HepG2 (cell line): ENCODE data around the gene INF2. TPM values are rescaled to one million over a fixed set of nuclear protein-coding genes. Genes with fewer than 3 reads are reported as not detected.
A peak's percentile ranks its signal among the peaks of the same experiment; 100 is the strongest.

Source experiments
- ADNP ChIP-seq: sonication (generic); formaldehyde crosslinking; IDR thresholded peaks from 2 replicates; pipeline ENCODE4 v1.4.0; 2020; ENCODE audit warnings: missing genetic modification reagents
- CBX2 ChIP-seq, 2 experiments: fragments of 200-600 bp in 1 of 2; sonication (generic); formaldehyde crosslinking in 1 of 2; IDR thresholded peaks; 2 replicates each; pipeline versions ENCODE4 v1.7.0 to v1.8.1; 2018 to 2022; ENCODE audit warnings: low read depth in 2 of 2, low read length in 1 of 2, mild to moderate bottlenecking in 1 of 2, missing genetic modification reagents in 1 of 2
- EEA1 ChIP-seq: sonication (generic); formaldehyde crosslinking; IDR thresholded peaks from 2 replicates; pipeline ENCODE4 v1.5.1; 2020; ENCODE audit warnings: mild to moderate bottlenecking, missing genetic modification reagents, borderline replicate concordance
- HDAC1 ChIP-seq: sonication (generic); formaldehyde crosslinking; IDR thresholded peaks from 2 replicates; pipeline ENCODE4 v1.5.1; 2020; ENCODE audit warnings: mild to moderate bottlenecking, missing genetic modification reagents
- HES4 ChIP-seq: sonication (generic); formaldehyde crosslinking; IDR thresholded peaks from 2 replicates; pipeline ENCODE4 v1.9.0; 2021; ENCODE audit warnings: mild to moderate bottlenecking, missing genetic modification reagents, borderline replicate concordance
- MLLT10 ChIP-seq: sonication (generic); formaldehyde crosslinking; IDR thresholded peaks from 2 replicates; pipeline ENCODE4 v1.4.0; 2020; ENCODE audit warnings: missing genetic modification reagents
- POLR2A ChIP-seq, 2 experiments: IDR thresholded peaks; 2 replicates each; pipeline ENCODE4 v1.6.1; 2011; ENCODE audit warnings: low read depth in 2 of 2, low read length in 2 of 2, mild to moderate bottlenecking in 1 of 2, moderate library complexity in 1 of 2; ENCODE audit not compliant: insufficient read depth in 1 of 2
- RBM22 ChIP-seq: fragments of 200-400 bp; formaldehyde crosslinking; optimal IDR thresholded peaks from 2 replicates; pipeline ENCODE3; 2017; ENCODE audit warnings: mild to moderate bottlenecking, low read length, moderate library complexity
- REL ChIP-seq: sonication (generic); formaldehyde crosslinking; conservative IDR thresholded peaks from 2 replicates; pipeline ENCODE4 v1.8.0; 2022; ENCODE audit warnings: mild to moderate bottlenecking, missing genetic modification reagents, moderate library complexity
- RFXAP ChIP-seq: sonication (generic); formaldehyde crosslinking; IDR thresholded peaks from 2 replicates; pipeline ENCODE4 v1.4.0; 2020; ENCODE audit warnings: missing genetic modification reagents, borderline replicate concordance
- SETDB1 ChIP-seq: sonication (generic); formaldehyde crosslinking; IDR thresholded peaks from 2 replicates; pipeline ENCODE4 v1.5.1; 2020; ENCODE audit warnings: missing genetic modification reagents, mild to moderate bottlenecking, borderline replicate concordance
- SIX4 ChIP-seq: sonication (generic); formaldehyde crosslinking; IDR thresholded peaks from 2 replicates; pipeline ENCODE4 v1.4.0; 2020; ENCODE audit warnings: missing genetic modification reagents
- SRY ChIP-seq: sonication (generic); formaldehyde crosslinking; IDR thresholded peaks from 2 replicates; pipeline ENCODE4 v1.8.0; 2022; ENCODE audit warnings: mild to moderate bottlenecking, missing genetic modification reagents
- TGIF2 ChIP-seq: IDR thresholded peaks from 2 replicates; pipeline ENCODE4 v1.6.1; 2016; ENCODE audit warnings: control low read depth, missing compliant biosample characterization
- ZFP36L2 ChIP-seq: sonication (generic); formaldehyde crosslinking; IDR thresholded peaks from 2 replicates; pipeline ENCODE4 v1.4.0; 2020; ENCODE audit warnings: missing genetic modification reagents
- ZFP82 ChIP-seq: sonication (generic); formaldehyde crosslinking; IDR thresholded peaks from 2 replicates; pipeline ENCODE4 v1.5.1; 2020; ENCODE audit warnings: mild to moderate bottlenecking, missing genetic modification reagents, borderline replicate concordance
- ZIK1 ChIP-seq: sonication (generic); formaldehyde crosslinking; IDR thresholded peaks from 2 replicates; pipeline ENCODE4 v1.5.0; 2020; ENCODE audit warnings: mild to moderate bottlenecking, low read depth, missing genetic modification reagents, borderline replicate concordance
- ZNF230 ChIP-seq: sonication (generic); formaldehyde crosslinking; IDR thresholded peaks from 2 replicates; pipeline ENCODE4 v1.4.0; 2020; ENCODE audit warnings: mild to moderate bottlenecking, missing genetic modification reagents
- ZNF251 ChIP-seq: sonication (generic); formaldehyde crosslinking; IDR thresholded peaks from 2 replicates; pipeline ENCODE4 v1.9.0; 2021; ENCODE audit warnings: mild to moderate bottlenecking, missing genetic modification reagents
- ZNF501 ChIP-seq: sonication (generic); formaldehyde crosslinking; IDR thresholded peaks from 2 replicates; pipeline ENCODE4 v1.5.1; 2020; ENCODE audit warnings: mild to moderate bottlenecking, moderate library complexity, missing genetic modification reagents
- polyA plus RNA-seq, 8 experiments: library from polyadenylated mRNA; depleted of rRNA in 3 of 8; stranded (reverse) in 7 of 8; unstranded in 1 of 8; fragments of >200 nt; fragmentation: Illumina TruSeq in 4 of 8; extraction: Trizol in 4 of 8; gene quantifications; 2 replicates each; pipeline versions ENCODE4 v1.2.1 to v1.2.3, GENCODE V29; 2011 to 2016; ENCODE audit warnings: low read depth in 4 of 8, missing spikeins in 1 of 8, mixed read lengths in 1 of 8; ENCODE audit not compliant: insufficient read depth in 1 of 8
- total RNA-seq, 5 experiments: library from RNA; depleted of rRNA; stranded (reverse); fragments of >200 nt; fragmentation: Illumina TruSeq; extraction: Trizol; gene quantifications; 2 replicates each; pipeline ENCODE4 v1.2.3, GENCODE V29; 2016; ENCODE audit warnings: low read depth in 1 of 5
- TF ChIP-seq, protein P1 (sequence below): sonication (generic); formaldehyde crosslinking; IDR thresholded peaks from 2 replicates; pipeline ENCODE4 v1.5.0; 2020; ENCODE audit warnings: mild to moderate bottlenecking, missing genetic modification reagents
- TF ChIP-seq, protein P2 (sequence below): IDR thresholded peaks from 2 replicates; pipeline ENCODE4 v1.6.1; 2016; ENCODE audit warnings: missing compliant biosample characterization, missing genetic modification reagents, borderline replicate concordance
- TF ChIP-seq, protein P3 (sequence below): sonication (generic); formaldehyde crosslinking; conservative IDR thresholded peaks from 2 replicates; pipeline ENCODE4 v1.8.1; 2023; ENCODE audit warnings: missing genetic modification reagents

The INF2 gene
- total and polyA plus RNA-seq, 2 of the 13 experiments (the other 11 are each of a cell fraction or from before 2014, with no cell fraction given) = 16.4 to 26.4 TPM

DNA sequence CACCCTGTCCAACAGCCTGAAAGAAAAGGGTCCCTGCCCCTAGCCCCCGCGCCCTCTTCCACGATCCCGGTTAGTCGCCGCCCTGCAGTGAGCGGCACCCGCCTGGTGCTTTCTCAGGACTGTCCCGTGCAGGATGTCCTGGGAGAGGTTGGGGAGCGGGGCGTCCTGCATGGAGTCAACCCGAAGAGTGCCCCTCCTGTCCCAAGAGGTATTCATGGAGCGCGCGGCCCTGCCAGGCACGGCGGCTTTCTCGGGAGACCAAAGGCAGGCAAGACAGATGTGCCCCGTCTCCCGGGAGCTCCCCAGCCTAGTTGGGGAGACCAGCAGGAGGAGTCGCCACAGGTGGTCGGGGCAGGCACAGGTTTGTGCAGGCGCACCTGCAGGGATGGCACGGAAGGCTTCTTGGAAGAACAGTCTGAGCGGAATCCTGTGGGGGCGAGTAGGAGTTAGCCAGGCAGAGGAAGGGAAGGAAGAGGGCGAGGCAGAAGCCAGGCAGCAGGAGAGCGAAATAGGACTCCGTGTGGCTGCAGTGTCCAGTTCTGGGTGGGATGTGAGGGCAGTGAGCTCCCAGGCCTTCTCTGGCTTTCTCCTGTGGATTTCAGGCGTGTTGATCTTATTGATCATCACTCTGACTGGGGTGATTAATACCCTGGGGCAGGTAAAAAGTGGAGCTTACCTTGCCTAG is 64.3 kb downstream of the INF2 start (continued):
- TF ChIP-seq, protein P1, sequence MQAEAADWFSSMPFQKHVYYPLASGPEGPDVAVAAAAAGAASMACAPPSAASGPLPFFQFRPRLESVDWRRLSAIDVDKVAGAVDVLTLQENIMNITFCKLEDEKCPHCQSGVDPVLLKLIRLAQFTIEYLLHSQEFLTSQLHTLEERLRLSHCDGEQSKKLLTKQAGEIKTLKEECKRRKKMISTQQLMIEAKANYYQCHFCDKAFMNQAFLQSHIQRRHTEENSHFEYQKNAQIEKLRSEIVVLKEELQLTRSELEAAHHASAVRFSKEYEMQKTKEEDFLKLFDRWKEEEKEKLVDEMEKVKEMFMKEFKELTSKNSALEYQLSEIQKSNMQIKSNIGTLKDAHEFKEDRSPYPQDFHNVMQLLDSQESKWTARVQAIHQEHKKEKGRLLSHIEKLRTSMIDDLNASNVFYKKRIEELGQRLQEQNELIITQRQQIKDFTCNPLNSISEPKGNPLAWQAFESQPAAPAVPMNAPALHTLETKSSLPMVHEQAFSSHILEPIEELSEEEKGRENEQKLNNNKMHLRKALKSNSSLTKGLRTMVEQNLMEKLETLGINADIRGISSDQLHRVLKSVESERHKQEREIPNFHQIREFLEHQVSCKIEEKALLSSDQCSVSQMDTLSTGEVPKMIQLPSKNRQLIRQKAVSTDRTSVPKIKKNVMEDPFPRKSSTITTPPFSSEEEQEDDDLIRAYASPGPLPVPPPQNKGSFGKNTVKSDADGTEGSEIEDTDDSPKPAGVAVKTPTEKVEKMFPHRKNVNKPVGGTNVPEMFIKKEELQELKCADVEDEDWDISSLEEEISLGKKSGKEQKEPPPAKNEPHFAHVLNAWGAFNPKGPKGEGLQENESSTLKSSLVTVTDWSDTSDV (CRISPR knock-in tag) = 0 out of 2 replicates have a peak, but pooled peaks have one; percentile 5
- TF ChIP-seq, protein P2, sequence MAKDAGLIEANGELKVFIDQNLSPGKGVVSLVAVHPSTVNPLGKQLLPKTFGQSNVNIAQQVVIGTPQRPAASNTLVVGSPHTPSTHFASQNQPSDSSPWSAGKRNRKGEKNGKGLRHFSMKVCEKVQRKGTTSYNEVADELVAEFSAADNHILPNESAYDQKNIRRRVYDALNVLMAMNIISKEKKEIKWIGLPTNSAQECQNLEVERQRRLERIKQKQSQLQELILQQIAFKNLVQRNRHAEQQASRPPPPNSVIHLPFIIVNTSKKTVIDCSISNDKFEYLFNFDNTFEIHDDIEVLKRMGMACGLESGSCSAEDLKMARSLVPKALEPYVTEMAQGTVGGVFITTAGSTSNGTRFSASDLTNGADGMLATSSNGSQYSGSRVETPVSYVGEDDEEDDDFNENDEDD (CRISPR knock-in tag) = no peak
- 0 out of 2 replicates have a peak, but pooled peaks have one; percentile 38 for TF ChIP-seq EEA1 (CRISPR knock-in tag)
- peak; percentile 12; the same call in 1 of the 2 replicates for TF ChIP-seq HES4 (CRISPR knock-in tag)
- peak; percentile 79 for TF ChIP-seq RBM22
- peak; percentile 31 for TF ChIP-seq SRY (CRISPR knock-in tag)
- no peak for TF ChIP-seq RFXAP (CRISPR knock-in tag)
- no peak for TF ChIP-seq MLLT10 (CRISPR knock-in tag)
- 0 out of 2 replicates have a peak, but pooled peaks have one; percentile 15 for TF ChIP-seq ZNF251 (CRISPR knock-in tag)
- TF ChIP-seq TGIF2 = 0 out of 2 replicates have a peak, but pooled peaks have one; percentile 11
- TF ChIP-seq REL = 0 out of 2 replicates have a peak, but pooled peaks have one; percentile 18
- peak; percentile 33; the same call in 1 of the 2 replicates for TF ChIP-seq HDAC1 (CRISPR knock-in tag)
- TF ChIP-seq POLR2A (IDR thresholded peaks at IDR 0.05; ENCODE audit: insufficient read depth in 1 of 2, low read depth in 2 of 2, low read length in 2 of 2) = peak in 1 of 2 experiments; percentile 33; a peak in 1 of 4 replicates
- 0 out of 2 replicates have a peak, but pooled peaks have one; percentile 4 for TF ChIP-seq ZNF501 (CRISPR knock-in tag)
- TF ChIP-seq SIX4 (CRISPR knock-in tag) = no peak
- TF ChIP-seq ZIK1 (CRISPR knock-in tag) = 0 out of 2 replicates have a peak, but pooled peaks have one; percentile 16
- 0 out of 2 replicates have a peak, but pooled peaks have one; percentile 13 for TF ChIP-seq ZFP82 (CRISPR knock-in tag)
- TF ChIP-seq, protein P3, sequence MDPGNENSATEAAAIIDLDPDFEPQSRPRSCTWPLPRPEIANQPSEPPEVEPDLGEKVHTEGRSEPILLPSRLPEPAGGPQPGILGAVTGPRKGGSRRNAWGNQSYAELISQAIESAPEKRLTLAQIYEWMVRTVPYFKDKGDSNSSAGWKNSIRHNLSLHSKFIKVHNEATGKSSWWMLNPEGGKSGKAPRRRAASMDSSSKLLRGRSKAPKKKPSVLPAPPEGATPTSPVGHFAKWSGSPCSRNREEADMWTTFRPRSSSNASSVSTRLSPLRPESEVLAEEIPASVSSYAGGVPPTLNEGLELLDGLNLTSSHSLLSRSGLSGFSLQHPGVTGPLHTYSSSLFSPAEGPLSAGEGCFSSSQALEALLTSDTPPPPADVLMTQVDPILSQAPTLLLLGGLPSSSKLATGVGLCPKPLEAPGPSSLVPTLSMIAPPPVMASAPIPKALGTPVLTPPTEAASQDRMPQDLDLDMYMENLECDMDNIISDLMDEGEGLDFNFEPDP = 0 out of 2 replicates have a peak, but pooled peaks have one; percentile 96
- 0 out of 2 replicates have a peak, but pooled peaks have one; percentile 6 for TF ChIP-seq ZNF230 (CRISPR knock-in tag)
- no peak for TF ChIP-seq ZFP36L2 (CRISPR knock-in tag)
- TF ChIP-seq CBX2 (IDR thresholded peaks at IDR 0.05; ENCODE audit: low read depth, low read length) = no peak
- TF ChIP-seq CBX2 (CRISPR knock-in tag; IDR thresholded peaks at IDR 0.05; ENCODE audit: low read depth) = no peak
- no peak for TF ChIP-seq ADNP (CRISPR knock-in tag)
- TF ChIP-seq SETDB1 (CRISPR knock-in tag) = 0 out of 2 replicates have a peak, but pooled peaks have one; percentile 74
- TF ChIP-seq, all 625 proteins: peak for 36
